Mesendoderm (in vitro differentiated cells): ENCODE results near the gene IL17RD.

Experiments used
- DNase-seq: peaks from one replicate; pipeline ENCODE4 v3.0.0; 2013
- H2AK5ac ChIP-seq: 2 replicates; pipeline ENCODE4 v1.6.1; 2013; ENCODE audit warnings: low read length, inconsistent platforms
- H2BK120ac ChIP-seq: 2 replicates; pipeline ENCODE4 v1.6.1; 2013; ENCODE audit warnings: low read depth, mild to moderate bottlenecking, low read length, moderate library complexity, mixed read lengths
- H2BK15ac ChIP-seq: replicated peaks from 2 replicates; pipeline ENCODE4 v1.6.1; 2013; ENCODE audit warnings: low read depth, mild to moderate bottlenecking, moderate library complexity
- H2BK5ac ChIP-seq: 2 replicates; pipeline ENCODE4 v1.6.1; 2013; ENCODE audit warnings: low read length, inconsistent platforms
- H3K18ac ChIP-seq: 2 replicates; pipeline ENCODE4 v1.6.1; 2013; ENCODE audit warnings: mild to moderate bottlenecking, low read length, mixed read lengths
- H3K23ac ChIP-seq: one replicate; pipeline ENCODE4 v1.6.1; 2013; ENCODE audit warnings: low read length
- H3K27ac ChIP-seq: 2 replicates; pipeline ENCODE4 v1.5.1; 2013; ENCODE audit warnings: low read depth, mild to moderate bottlenecking, inconsistent platforms, low read length, moderate library complexity
- H3K27me3 ChIP-seq: 2 replicates; pipeline ENCODE4 v1.6.1; 2013; ENCODE audit warnings: low read length, control low read depth, mild to moderate bottlenecking, inconsistent platforms; ENCODE audit not compliant: insufficient read depth, poor library complexity
- H3K36me3 ChIP-seq: 2 replicates; pipeline ENCODE4 v1.6.1; 2013; ENCODE audit warnings: low read length, inconsistent platforms; ENCODE audit not compliant: control insufficient read depth, insufficient read depth
- H3K4ac ChIP-seq: one replicate; pipeline ENCODE4 v1.6.1; 2013; ENCODE audit warnings: low read depth, mild to moderate bottlenecking, low read length, moderate library complexity
- H3K4me1 ChIP-seq: 2 replicates; pipeline ENCODE4 v1.6.1; 2013; ENCODE audit warnings: low read depth, low read length, inconsistent platforms; ENCODE audit not compliant: control insufficient read depth
- H3K4me2 ChIP-seq: 2 replicates; pipeline ENCODE4 v1.6.1; 2013; ENCODE audit warnings: low read length
- H3K4me3 ChIP-seq: 2 replicates; pipeline ENCODE4 v1.5.1; 2013; ENCODE audit warnings: mild to moderate bottlenecking, low read length
- H3K56ac ChIP-seq: one replicate; pipeline ENCODE4 v1.6.1; 2013; ENCODE audit warnings: low read length
- H3K79me1 ChIP-seq: 2 replicates; pipeline ENCODE4 v1.6.1; 2013; ENCODE audit warnings: low read length, inconsistent platforms
- H3K79me2 ChIP-seq: 2 replicates; pipeline ENCODE4 v1.6.1; 2013; ENCODE audit warnings: mild to moderate bottlenecking, low read length; ENCODE audit not compliant: control insufficient read depth, insufficient read depth
- H3K9ac ChIP-seq: 2 replicates; pipeline ENCODE4 v1.6.1; 2013; ENCODE audit warnings: low read length, inconsistent platforms
- H4K5ac ChIP-seq: one replicate; pipeline ENCODE4 v1.6.1; 2013; ENCODE audit warnings: low read length
- H4K8ac ChIP-seq: one replicate; pipeline ENCODE4 v1.6.1; 2013; ENCODE audit warnings: low read depth, mild to moderate bottlenecking, control low read depth, low read length, moderate library complexity
- WGBS: extraction: QIAGEN DNeasy Blood & Tissue Kit; methylation state at CpG from one replicate; pipeline ENCODE4 v1.1.7; 2013; ENCODE audit warnings: low lambda C conversion rate, missing lambda C conversion rate; ENCODE audit not compliant: insufficient coverage; ENCODE audit errors: extremely low coverage; 5-methylcytosine and 5-hydroxymethylcytosine counted together

The IL17RD gene

GRCh38 chr3:57118254-57118653, 46.9 kb downstream of the IL17RD start:
- peaks cover 18% of the 10 kb centered on the region for H3K79me1 ChIP-seq
- H3K4me2 ChIP-seq = no peak overlapping the region
- H3K36me3 ChIP-seq = peaks cover 4% of the 10 kb centered on the region
- no peaks in the 10 kb centered on the region for H3K27me3 ChIP-seq
- no peak overlapping the region for H2BK15ac ChIP-seq
- H3K4me1 ChIP-seq = peaks cover 9% of the 10 kb centered on the region
- no peak overlapping the region for H3K27ac ChIP-seq
- DNase-seq = no peak
- H3K79me2 ChIP-seq = peaks cover 37% of the 10 kb centered on the region
- no peak overlapping the region for H4K5ac ChIP-seq
- no peak overlapping the region for H2BK5ac ChIP-seq
- H4K8ac ChIP-seq = no peak overlapping the region
- no peak overlapping the region for H2BK120ac ChIP-seq
- no peak overlapping the region for H3K9ac ChIP-seq
- H2AK5ac ChIP-seq = no peak overlapping the region
- no peak overlapping the region for H3K4me3 ChIP-seq
- no peak overlapping the region for H3K4ac ChIP-seq
- no peak overlapping the region for H3K18ac ChIP-seq
- H3K23ac ChIP-seq = no peak overlapping the region
- WGBS = no CpG with 5 or more reads among the region's 3 CpGs
- H3K56ac ChIP-seq = no peak overlapping the region

- no peak overlapping the region for H3K18ac ChIP-seq
- H4K5ac ChIP-seq = no peak overlapping the region
- H3K56ac ChIP-seq = no peak overlapping the region
- no peak overlapping the region for H3K4me3 ChIP-seq
- no peak overlapping the region for H3K4ac ChIP-seq
- H4K8ac ChIP-seq = no peak overlapping the region
- H3K27ac ChIP-seq = no peak overlapping the region
- no peak overlapping the region for H3K23ac ChIP-seq
- WGBS = no CpG with 5 or more reads among the region's 3 CpGs
- DNase-seq = no peak
- peaks cover 15% of the 10 kb centered on the region for H3K79me1 ChIP-seq
- no peak overlapping the region for H3K4me2 ChIP-seq
- no peak overlapping the region for H2BK120ac ChIP-seq
- H2BK5ac ChIP-seq = no peak overlapping the region
- H3K4me1 ChIP-seq = peaks cover 9% of the 10 kb centered on the region
- H2BK15ac ChIP-seq = no peak overlapping the region
- peaks cover 24% of the 10 kb centered on the region for H3K79me2 ChIP-seq
- H3K9ac ChIP-seq = no peak overlapping the region
- H3K27me3 ChIP-seq = no peaks in the 10 kb centered on the region
- no peak overlapping the region for H2AK5ac ChIP-seq
- H3K36me3 ChIP-seq = peaks cover 8% of the 10 kb centered on the region
Observed at GRCh38 chr3:57116501-57116900, 48.7 kb downstream of the IL17RD start.

- Histone ChIP-seq H3K23ac (no peak overlapping the region), H3K18ac (no peak overlapping the region), H2AK5ac (no peak overlapping the region), H3K79me2 (peaks cover 4% of the 10 kb centered on the region), H3K4ac (no peak overlapping the region), H4K5ac (no peak overlapping the region), H3K56ac (no peak overlapping the region), H4K8ac (no peak overlapping the region), H3K27ac (peak overlapping the region; percentile 39), H3K79me1 (peaks cover 9% of the 10 kb centered on the region), H2BK120ac (no peak overlapping the region), H3K9ac (no peak overlapping the region), H3K4me2 (no peak overlapping the region), H3K4me1 (peaks cover 11% of the 10 kb centered on the region), H2BK5ac (no peak overlapping the region), H3K27me3 (no peaks in the 10 kb centered on the region), H3K4me3 (no peak overlapping the region), H2BK15ac (no peak overlapping the region), H3K36me3 (peaks cover 16% of the 10 kb centered on the region)
- WGBS = no CpG with 5 or more reads among the region's 5 CpGs
- peak; percentile 78 for DNase-seq
Observed at GRCh38 chr3:57112206-57112605, 52.9 kb downstream of the IL17RD start.

GRCh38 chr3:57110798-57111197, 54.4 kb downstream of the IL17RD start:
- peaks cover 19% of the 10 kb centered on the region for H3K36me3 ChIP-seq
- no CpG with 5 or more reads among the region's 14 CpGs for WGBS
- H3K27ac ChIP-seq = no peak overlapping the region

GRCh38 chr3:57110214-57110613, 54.9 kb downstream of the IL17RD start:
- Histone ChIP-seq H3K9ac (no peak overlapping the region), H3K4me2 (no peak overlapping the region), H2BK15ac (no peak overlapping the region), H3K4me1 (peaks cover 7% of the 10 kb centered on the region), H3K79me1 (peaks cover 9% of the 10 kb centered on the region), H3K79me2 (peaks cover 4% of the 10 kb centered on the region), H3K36me3 (peaks cover 23% of the 10 kb centered on the region), H3K56ac (no peak overlapping the region), H3K27me3 (no peaks in the 10 kb centered on the region), H3K27ac (no peak overlapping the region), H3K23ac (no peak overlapping the region), H2AK5ac (no peak overlapping the region), H2BK120ac (no peak overlapping the region), H3K18ac (no peak overlapping the region), H3K4me3 (no peak overlapping the region), H2BK5ac (no peak overlapping the region), H3K4ac (no peak overlapping the region), H4K5ac (no peak overlapping the region), H4K8ac (no peak overlapping the region)
- no peak for DNase-seq
- WGBS = no CpG with 5 or more reads among the region's 4 CpGs

More at GRCh38 chr3:57110798-57111197, 54.4 kb downstream of the IL17RD start:
- DNase-seq = no peak
- Histone ChIP-seq H4K8ac (no peak overlapping the region), H2AK5ac (no peak overlapping the region), H3K4me1 (peaks cover 11% of the 10 kb centered on the region), H2BK15ac (no peak overlapping the region), H3K4ac (no peak overlapping the region), H3K18ac (no peak overlapping the region), H3K79me2 (peaks cover 4% of the 10 kb centered on the region), H2BK120ac (no peak overlapping the region), H3K79me1 (peaks cover 9% of the 10 kb centered on the region), H3K27me3 (no peaks in the 10 kb centered on the region), H3K4me3 (no peak overlapping the region), H3K4me2 (no peak overlapping the region), H3K9ac (no peak overlapping the region), H3K23ac (no peak overlapping the region), H4K5ac (no peak overlapping the region), H2BK5ac (no peak overlapping the region), H3K56ac (peak overlapping the region; percentile 47)

- no peak overlapping the region for H3K27ac ChIP-seq
- no peak overlapping the region for H3K9ac ChIP-seq
- H3K4me1 ChIP-seq = peaks cover 7% of the 10 kb centered on the region
- H3K23ac ChIP-seq = no peak overlapping the region
- peaks cover 9% of the 10 kb centered on the region for H3K79me1 ChIP-seq
- no peak overlapping the region for H4K5ac ChIP-seq
- no peak overlapping the region for H3K56ac ChIP-seq
- no peak overlapping the region for H4K8ac ChIP-seq
- peaks cover 25% of the 10 kb centered on the region for H3K36me3 ChIP-seq
- H3K4me3 ChIP-seq = no peak overlapping the region
- no peak overlapping the region for H2BK120ac ChIP-seq
- no peak overlapping the region for H2AK5ac ChIP-seq
- no peak overlapping the region for H3K18ac ChIP-seq
- no peak for DNase-seq
- H3K79me2 ChIP-seq = peaks cover 4% of the 10 kb centered on the region
- no peaks in the 10 kb centered on the region for H3K27me3 ChIP-seq
- WGBS = no CpG with 5 or more reads among the region's 15 CpGs
- H3K4ac ChIP-seq = no peak overlapping the region
- H3K4me2 ChIP-seq = no peak overlapping the region
- no peak overlapping the region for H2BK5ac ChIP-seq
- no peak overlapping the region for H2BK15ac ChIP-seq
Observed at GRCh38 chr3:57109437-57110199, 55.5 kb downstream of the IL17RD start.
